GM19328 (cell line): Measurements from ENCODE around the gene B3GNT3.
"Not testable (repeated sequence)": the region's sequence is repeated elsewhere in the genome, so short reads cannot be mapped to it uniquely, and the experiment has no call there.

Experiments
- ATAC-seq: cut with Tn5 transposase; IDR thresholded peaks from one replicate; pipeline ENCODE4 v1.9.1; 2021; ENCODE audit warnings: mild to moderate bottlenecking, moderate library complexity; ENCODE audit not compliant: unreplicated experiment

The B3GNT3 gene

DNA sequence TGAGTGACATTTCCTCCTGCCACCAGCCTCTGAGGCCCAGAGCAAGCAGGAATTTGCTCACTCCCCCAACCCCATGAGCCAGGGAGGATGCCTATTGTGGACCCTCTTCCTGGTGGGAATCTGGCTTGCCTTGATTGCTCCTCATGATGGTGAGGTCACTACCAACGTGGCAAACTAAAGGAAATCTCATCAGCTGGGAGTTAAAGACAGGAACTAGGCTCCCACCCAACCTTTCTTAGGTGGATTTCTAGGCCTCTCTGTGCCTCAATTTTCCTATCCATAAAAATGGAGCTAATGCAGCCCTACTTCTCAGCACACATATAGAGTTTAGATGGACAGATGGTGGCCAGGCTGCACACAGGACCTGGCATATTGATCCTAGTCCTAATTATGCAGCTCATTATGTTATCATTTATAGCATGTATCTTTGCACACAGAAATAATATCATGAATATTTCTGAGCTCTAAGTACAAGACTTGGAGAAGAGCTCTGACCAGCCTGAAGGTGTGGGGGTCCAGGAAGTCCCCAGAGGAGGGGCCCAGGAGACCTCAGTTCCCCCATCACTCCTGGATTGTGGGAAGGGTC, 2.0 kb downstream of the B3GNT3 start:
- ATAC-seq, result no peak

DNA sequence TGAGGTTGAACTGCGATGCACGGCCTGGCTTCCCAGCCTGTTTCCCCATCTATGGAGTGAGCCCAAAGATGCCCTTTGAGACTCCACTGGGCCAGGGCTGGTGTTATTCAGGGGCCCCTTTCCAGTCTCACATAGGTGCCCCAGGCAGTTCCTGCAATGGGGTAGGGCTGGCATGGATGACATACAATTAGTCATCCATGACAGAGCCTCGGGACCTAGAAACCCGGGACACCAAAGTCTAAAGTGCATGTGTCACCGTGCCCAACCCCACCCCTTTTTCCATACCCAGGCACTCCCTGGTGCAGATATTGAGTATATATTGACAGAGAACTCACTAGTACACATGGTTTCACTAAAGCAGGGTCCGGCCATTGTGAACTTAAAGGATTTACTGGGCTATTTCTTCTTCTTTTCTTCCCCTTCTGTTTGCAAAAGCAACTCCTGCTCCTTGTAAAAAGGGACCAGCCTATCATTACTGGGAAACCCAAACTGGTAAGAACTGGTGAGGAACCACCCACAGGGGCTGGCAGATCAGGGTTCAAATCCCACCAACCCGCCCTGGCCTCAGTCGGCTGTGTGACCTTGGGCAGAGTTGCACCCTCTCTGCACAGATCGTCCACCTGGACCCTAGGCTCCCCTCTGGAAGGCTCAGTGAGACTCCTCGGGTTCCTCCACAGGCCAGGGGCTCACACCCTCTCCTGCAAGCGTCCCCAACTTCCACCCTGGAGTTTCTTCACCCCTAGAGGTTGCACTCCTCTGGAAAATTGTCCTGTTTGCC, 2.7 kb downstream of the B3GNT3 start:
- no peak for ATAC-seq

DNA sequence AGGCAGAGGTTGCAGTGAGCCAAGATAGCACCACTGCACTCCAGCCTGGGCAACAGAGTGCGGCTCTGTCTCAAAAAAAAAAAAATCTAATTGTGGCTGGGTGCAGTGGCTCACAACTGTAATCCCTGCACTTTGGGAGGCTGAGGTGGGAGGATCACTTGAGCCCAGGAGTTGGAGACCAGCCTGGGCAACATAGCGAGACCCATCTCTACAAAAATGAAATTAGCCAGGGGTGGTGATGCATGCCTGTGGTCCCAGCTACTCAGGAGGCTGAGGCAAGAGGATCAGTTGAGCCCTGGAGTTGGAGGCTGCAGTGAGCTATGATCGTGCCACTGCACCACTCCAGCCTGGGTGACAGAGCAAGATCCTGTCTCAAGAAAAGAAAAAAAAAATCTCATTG, 3.7 kb downstream of the B3GNT3 start:
- ATAC-seq, result not testable (repeated sequence)

DNA sequence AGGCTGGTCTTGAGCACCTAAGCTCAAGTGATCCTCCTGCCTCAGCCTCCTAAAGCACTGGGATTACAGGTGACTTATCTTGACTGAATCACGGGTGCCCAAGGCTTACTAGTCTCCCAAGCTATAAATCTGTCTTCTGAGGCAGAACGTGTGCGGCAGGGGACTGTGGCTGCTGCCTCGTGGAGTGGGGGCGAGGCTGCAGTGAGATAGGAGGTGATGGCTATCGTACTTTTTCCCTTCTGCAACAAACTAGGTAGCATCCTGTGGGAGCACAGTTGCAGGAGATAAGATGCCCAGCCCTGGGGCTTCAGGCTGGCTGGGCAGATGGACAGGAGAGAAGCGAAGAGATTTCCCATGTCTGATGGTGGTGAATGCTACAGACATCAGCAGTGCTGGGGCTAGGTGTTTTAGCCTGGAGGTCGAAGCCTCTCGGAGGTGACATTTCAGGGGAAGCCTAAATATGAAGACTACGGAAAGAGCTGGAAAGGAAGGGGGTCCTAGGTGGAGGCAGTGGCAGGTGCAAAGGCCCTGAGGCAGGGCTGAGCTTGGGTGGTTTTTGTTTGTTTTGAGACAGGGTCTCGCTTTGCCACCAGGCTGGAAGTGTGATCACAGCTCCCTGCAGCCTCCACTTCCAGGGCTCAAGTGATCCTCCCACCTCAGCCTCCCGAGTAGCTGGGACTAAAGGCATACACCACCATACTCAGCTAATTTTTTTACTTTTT, 7.4 kb downstream of the B3GNT3 start:
- no peak for ATAC-seq

DNA sequence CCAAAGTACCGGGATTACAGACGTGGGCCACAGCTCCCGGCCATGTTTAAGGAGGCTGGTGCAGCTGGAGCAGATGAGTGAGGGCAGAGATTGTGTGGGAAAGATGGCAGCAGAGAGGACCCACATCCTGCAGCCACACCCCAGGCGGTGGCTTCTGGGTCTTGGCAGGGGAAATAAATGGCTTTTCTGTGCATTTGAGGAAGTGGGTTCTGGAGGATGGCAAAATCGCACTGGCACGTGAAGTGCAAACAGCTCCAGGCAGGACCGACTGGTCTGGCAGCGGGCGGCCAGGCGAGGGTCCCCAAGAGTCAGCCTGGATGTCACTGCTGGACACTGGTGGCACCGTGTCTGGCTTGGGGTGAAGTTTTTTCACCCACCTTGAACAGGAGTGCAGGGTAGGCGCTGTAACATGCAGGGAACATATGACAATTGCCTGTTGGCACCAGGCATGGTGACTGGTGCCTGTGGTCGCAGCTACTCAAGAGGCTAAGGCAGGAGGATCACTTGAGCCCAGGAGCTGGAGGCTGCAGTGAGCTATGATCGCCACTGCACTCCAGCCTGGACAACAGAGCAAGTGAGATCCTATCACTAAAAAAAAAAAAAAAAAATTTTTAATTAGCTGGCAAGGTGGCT, 8.4 kb downstream of the B3GNT3 start:
- no peak for ATAC-seq

DNA sequence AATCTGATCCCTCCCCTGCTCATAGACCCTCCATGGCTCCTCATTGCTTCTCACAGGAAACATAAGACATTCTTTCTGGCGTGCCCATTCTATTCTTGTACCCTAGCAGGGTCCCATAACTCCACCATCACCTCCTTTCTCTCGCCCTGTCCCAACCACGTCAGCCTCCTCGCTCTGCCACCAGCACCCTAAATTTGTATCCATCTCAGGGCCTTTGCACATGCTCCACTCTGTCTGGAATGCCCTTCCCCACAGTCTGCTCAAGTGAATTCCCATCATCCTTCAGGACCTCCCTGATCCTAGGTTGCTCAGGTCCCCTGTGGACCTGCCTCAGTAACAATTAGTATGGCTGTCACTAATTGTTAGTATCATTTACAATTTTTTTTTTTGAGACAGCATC, 10.5 kb downstream of the B3GNT3 start:
- no peak for ATAC-seq

DNA sequence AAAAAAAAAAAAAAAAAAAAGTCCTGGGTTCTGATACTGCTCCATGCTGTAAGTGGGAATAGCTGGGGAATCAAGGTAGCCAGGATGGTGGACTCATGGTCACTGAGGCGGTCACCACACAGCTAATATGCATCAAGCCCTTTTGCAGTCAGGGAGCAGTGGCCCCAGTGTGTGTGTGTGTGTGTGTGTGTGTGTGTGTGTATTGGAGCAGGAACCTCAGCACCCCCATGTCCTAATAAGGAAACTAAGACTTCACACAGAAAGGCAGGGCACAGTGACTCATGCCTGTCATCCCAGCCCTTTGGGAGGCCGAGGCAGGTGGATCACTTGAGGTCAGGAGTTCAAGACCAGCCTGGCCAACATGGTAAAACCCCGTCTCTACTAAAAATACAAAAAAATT, 12.0 kb downstream of the B3GNT3 start:
- no peak for ATAC-seq

DNA sequence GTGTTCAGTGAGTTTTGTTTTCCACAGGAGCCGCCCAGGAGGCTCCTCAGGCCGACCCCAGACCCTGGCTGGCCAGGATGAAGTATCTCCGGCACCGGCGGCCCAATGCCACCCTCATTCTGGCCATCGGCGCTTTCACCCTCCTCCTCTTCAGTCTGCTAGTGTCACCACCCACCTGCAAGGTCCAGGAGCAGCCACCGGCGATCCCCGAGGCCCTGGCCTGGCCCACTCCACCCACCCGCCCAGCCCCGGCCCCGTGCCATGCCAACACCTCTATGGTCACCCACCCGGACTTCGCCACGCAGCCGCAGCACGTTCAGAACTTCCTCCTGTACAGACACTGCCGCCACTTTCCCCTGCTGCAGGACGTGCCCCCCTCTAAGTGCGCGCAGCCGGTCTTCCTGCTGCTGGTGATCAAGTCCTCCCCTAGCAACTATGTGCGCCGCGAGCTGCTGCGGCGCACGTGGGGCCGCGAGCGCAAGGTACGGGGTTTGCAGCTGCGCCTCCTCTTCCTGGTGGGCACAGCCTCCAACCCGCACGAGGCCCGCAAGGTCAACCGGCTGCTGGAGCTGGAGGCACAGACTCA, 12.9 kb downstream of the B3GNT3 start:
- ATAC-seq, result no peak

DNA sequence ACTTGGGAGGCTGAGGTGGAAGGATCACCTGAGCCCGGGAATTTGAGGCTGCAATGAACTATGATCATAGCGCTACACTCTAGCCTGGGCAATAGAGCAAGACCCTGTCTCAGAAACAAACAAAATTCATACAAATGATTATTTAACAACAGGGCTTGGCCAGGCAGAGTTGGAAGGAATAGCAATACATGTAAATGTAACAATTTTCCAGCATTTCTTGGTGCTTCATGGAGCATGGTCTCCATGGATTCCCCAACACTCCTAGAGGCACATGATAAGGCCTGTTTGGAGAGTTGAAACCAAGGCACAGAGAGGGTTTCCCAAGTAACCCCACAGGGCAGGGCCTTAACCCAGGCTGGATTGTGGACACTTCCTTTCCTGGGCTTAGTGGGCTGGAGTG, 16.2 kb downstream of the B3GNT3 start:
- ATAC-seq, result no peak

DNA sequence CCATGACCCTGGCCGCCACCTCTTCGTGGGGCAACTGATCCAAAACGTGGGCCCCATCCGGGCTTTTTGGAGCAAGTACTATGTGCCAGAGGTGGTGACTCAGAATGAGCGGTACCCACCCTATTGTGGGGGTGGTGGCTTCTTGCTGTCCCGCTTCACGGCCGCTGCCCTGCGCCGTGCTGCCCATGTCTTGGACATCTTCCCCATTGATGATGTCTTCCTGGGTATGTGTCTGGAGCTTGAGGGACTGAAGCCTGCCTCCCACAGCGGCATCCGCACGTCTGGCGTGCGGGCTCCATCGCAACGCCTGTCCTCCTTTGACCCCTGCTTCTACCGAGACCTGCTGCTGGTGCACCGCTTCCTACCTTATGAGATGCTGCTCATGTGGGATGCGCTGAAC, 16.7 kb downstream of the B3GNT3 start:
- ATAC-seq, result no peak

DNA sequence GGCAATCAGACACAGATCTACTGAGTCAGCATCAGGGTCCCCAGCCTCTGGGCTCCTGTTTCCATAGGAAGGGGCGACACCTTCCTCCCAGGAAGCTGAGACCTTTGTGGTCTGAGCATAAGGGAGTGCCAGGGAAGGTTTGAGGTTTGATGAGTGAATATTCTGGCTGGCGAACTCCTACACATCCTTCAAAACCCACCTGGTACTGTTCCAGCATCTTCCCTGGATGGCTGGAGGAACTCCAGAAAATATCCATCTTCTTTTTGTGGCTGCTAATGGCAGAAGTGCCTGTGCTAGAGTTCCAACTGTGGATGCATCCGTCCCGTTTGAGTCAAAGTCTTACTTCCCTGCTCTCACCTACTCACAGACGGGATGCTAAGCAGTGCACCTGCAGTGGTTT, 17.2 kb downstream of the B3GNT3 start:
- no peak for ATAC-seq

DNA sequence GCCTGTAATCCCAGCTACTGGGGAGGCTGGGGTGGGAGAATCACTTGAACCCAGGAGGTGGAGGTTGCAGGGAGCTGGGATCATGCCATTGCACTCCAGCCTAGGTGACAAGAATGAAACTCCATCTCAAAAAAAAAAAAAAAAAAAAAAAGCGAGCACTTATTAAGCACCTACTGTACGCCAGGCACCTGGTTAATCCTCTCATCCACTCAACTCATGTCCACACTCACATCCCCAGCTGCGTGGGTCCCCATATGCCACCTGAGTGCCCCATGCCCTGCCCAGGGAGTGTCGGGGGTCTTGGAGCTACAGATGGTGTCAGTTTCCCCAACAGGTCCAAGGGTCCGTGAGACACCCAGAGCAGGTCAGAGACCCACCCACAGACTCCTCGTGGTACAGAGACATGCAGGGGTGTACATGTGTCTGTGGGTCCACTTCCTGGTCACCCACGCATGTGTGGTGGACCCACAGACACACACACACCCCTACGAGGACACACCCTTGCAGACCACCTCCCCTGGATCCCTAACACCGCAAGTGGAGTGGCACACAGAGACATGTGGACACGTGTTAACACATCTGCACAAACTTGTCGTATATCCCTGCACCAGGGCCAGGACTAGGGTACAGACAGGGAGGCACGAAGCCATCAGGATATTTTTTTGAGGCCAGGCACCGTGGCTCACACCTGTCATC, 22.9 kb downstream of the B3GNT3 start:
- no peak for ATAC-seq

DNA sequence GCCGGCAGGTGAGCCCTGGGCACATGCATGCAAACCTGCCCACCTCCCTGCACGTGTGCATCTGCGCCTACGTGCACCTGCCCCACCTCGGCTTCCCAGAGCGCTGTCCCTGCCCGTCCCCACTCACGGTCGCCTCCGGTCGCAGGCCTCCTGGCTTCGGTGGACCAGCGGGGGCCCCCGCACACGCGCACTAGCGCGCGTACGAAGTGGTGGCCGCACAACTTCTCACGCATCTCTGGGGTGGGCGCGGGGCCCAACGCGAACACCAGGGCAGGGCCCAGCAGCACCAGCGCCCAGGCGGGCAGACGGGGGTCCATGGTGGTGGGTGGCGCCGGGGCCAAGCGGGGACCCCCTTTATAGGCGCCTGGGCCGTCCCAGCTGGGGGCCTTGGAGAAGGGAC, 26.3 kb downstream of the B3GNT3 start, which contains the start of gene INSL3:
INSL3 (minus strand) TSS at position 330 of the 400 bp plus-strand sequence; CDS start at position 317, 13 bp downstream.
- no peak for ATAC-seq

DNA sequence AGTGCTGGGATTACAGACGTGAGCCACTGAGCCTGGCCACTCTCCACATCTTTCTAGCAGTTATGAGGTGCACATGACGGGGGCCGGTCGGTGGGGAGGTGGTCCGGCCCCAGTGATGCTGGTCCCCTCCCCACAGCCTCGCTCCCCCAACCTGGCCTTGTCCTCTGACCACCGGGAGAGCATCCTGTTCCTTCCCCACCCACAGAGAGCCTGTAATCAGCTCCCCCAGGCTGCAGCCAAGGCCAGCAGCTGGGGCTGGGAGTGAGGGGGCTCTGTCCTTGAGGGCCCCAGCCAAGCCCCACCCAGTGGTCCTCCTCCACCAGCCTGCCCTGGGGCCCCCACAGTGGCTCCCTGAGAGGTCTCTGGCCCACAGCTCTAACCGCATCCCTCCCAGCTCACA, 29.4 kb downstream of the B3GNT3 start:
- ATAC-seq, result no peak

DNA sequence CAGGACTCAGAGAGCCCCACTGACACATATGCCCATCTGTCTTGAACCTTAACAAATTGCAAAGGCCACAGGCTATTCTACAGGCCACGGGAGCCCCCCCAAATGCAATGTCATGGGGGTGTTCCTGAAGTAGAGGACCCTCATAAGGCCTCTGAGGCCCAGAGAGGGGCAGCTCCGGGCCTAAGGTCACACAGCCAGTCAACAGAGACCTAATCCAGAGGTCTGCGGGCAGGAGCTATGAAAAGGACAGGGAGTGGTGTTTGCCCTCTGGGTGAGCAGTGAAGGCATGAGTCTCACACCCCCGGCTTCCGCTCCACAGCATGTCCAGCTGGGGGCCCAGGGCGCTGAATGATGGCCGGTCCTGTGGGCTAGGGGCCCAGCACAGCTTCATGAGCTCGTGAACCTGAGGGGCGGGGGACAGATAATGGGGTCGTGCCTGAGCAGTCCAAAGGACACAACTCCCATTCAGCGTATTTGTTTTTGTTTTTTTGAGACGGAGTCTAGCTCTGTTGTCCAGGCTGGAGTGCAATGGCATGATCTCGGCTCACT, 31.6 kb downstream of the B3GNT3 start:
- ATAC-seq, result no peak

DNA sequence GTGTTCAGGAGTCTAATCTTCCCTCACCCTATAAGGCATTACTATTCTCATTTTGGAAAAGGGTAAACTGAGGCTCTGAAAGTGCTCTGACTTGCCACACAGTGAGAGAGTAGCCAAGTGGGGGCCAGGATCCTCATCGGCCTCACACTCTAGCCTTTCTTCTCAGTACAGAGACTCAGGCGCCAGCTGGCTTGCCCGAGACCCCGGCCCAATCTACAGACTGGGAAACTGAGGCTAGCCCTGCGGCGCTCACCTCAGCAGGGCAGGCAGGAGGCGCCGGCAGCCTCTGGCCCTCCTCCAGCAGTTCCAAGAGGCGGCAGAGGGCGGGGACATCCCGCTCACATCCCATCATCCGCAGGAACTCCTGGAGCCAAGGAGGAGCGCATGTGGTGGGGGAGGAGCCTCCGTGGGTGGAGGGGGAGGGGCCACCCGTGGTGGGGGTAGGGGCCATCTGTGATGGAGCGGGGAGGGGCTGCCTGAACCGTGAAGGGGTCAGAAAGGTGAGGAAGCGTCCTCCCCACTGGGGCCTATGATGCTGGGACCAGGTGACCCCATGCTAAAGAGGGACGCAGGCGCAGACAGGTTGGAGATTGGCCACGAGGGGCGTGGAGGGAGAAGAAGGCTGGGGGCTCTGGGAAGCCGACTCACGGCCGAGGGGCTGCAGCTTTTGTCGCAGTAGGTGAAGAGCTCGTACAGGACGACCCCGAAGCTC, 35.1 kb downstream of the B3GNT3 start:
- ATAC-seq, result no peak

DNA sequence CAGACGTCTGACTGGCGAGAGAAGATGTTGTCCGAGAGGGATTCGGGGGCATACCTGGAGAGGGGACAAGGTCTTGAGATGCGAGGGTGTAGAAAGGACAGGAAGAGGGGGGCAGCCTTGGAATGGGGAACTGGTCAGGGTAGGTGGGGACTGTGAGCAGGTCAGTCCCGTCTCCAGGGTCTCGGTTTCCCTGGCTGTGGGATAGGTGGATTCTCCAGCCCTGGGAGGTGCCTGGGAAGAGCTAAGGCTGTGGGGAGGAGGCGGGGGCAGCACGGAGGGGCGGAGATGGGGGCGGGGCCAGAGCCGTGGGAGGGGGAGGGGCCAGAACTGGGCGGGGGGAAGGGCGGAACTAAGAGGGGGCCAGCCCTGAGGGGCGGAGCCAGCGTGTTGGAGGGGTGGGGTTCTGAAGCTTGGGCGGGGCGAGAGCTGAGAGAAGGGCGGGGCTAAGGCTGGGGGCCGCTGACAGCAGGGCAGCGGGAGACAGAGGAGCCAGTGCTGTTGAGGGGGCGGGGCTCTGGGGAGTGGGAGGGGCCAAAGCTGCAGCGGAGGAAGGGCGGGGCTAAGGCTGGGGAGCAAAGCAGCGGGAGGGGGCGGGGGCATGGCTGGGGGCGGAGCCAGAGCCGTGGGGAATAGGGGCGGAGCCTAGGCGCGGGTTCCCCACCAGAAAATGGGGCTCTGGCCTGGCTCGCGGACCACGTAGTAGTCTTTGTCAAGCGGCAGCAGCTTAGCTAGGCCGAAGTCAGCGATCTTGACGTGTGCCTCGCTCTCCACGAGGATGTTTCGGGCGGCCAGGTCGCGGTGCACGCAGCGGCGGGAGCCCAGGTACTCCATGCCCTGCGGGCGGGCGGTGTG, 35.9 kb downstream of the B3GNT3 start:
- no peak for ATAC-seq

DNA sequence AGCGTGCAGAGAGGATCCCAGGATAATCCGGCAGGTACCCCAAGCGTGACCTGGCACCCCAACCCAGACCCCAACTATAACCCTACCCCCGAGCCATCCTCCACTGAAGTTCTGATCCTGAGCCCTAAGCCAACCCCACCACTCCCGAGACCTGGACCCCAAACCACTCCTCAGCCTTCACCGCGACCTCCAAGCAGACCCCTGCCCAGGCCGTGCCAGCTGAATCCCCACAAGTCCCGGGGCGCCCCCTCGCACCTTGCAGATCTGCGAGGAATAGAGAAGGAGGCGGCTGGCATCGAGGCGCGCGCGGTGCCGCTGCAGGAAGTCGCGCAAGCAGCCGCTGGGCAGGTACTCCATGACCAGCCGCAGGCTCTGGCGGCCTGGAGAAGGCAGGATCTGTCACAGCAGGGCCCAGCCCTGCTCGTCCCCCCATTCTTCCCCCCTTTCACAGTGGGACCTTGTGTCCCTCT, 36.5 kb downstream of the B3GNT3 start:
- no peak for ATAC-seq
